GM12891 (cell line): ENCODE measurements around the gene KRTAP4-7. TPM values are rescaled to one million over a fixed set of nuclear protein-coding genes. Genes with fewer than 3 reads are reported as not detected.
"Not testable (repeated sequence)": the region's sequence is repeated elsewhere in the genome, so short reads cannot be mapped to it uniquely, and the experiment has no call there.

Experiments used
- DNase-seq: peaks from one replicate; pipeline ENCODE4 v3.0.0; 2011; ENCODE audit warnings: low spot score; ENCODE audit not compliant: insufficient read length
- FAIRE-seq: peaks from 2 replicates; lab custom pipeline; 2011; peaks lifted over from hg19 to GRCh38; lab: Jason Lieb, UNC
- PAX5 ChIP-seq: IDR thresholded peaks from 2 replicates; pipeline ENCODE4 v1.6.1; 2011; ENCODE audit warnings: low read length, moderate library complexity, mild to moderate bottlenecking; ENCODE audit not compliant: insufficient read depth, severe bottlenecking
- POLR2A ChIP-seq: IDR thresholded peaks from 2 replicates; pipeline ENCODE4 v1.6.1; 2011; ENCODE audit warnings: low read depth, low read length, control low read depth
- POLR2AphosphoS5 ChIP-seq: IDR thresholded peaks from 2 replicates; pipeline ENCODE4 v1.6.1; 2011; ENCODE audit warnings: low read depth, low read length, control low read depth
- POU2F2 ChIP-seq: IDR thresholded peaks from 2 replicates; pipeline ENCODE4 v1.6.1; 2011; ENCODE audit warnings: low read depth, mild to moderate bottlenecking, control low read depth, low read length, moderate library complexity
- SPI1 ChIP-seq: IDR thresholded peaks from 2 replicates; pipeline ENCODE4 v1.6.1; 2011; ENCODE audit warnings: low read depth, low read length, control low read depth
- TAF1 ChIP-seq: IDR thresholded peaks from 2 replicates; pipeline ENCODE4 v1.6.1; 2011; ENCODE audit warnings: low read depth, low read length, control low read depth
- polyA plus RNA-seq: library from polyadenylated mRNA; unstranded; fragments of >200 nt; gene quantifications from one replicate; pipeline ENCODE4 v1.2.1, GENCODE V29; 2012; ENCODE audit warnings: low read depth, missing spikeins, inconsistent platforms; ENCODE audit not compliant: missing spikeins

KRTAP4-7 gene
- not detected for polyA plus RNA-seq

DNA sequence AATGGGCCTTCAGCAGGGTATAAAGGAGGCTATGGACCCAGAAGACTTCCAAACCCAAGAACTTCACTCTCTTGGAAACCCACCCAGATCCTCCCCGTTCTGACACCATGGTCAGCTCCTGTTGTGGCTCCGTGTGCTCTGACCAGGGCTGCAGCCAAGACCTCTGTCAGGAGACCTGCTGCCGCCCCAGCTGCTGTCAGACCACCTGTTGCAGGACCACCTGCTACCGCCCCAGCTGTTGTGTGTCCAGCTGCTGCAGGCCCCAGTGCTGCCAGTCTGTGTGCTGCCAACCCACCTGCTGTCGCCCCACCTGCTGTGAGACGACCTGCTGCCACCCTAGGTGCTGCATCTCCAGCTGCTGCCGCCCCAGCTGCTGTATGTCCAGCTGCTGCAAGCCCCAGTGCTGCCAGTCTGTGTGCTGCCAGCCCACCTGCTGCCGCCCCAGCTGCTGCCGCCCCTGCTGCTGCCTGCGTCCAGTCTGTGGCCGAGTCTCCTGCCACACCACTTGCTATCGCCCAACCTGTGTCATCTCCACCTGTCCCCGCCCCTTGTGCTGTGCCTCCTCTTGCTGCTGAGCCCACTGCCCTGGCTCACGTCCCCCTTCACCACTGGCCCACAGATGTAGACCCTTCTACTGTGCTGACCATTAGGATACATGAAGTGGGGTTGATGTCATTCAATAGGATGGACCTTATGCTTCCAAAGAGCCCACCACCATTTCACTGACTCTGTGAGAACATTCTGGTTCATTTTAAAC, at the start of gene KRTAP4-7:
Gene KRTAP4-7 (plus strand): TSS at position 51 of the 757 bp plus-strand sequence. CDS start 57 bp downstream, at position 108.
- not testable (repeated sequence) for DNase-seq, FAIRE-seq

DNA sequence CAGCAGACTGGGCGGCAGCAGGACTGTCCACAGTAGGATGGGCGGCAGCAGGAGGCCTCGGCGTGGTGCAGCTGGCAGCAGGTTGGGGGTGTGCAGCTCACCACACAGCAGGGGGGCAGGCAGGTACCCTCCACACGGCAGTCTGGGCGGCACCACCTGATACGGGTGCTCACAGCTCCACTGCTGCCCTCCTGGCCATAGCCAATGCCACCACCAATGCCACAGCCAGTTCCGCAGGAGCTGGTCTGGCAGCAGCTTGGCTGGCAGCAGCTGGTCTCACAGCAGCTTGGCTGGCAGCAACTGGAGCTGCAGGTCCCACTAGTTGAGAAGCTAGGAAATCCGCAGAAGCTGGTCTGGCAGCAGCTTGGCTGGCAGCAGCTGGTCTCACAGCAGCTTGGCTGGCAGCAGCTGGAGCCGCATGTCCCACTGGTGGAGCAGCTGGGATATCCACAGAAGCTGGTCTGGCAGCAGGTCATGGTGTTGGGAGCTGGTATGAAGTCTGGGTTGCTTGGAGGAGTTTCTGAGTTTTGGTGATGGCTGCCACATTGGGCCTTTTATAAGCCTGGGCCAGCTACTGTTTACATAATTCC, 49.5 kb upstream of the KRTAP4-7 start, which contains the start of gene KRTAP1-3:
Gene KRTAP1-3 (minus strand): TSS at position 529 of the 590 bp plus-strand sequence. CDS start 53 bp downstream, at position 476.
- not testable (repeated sequence) for DNase-seq, FAIRE-seq

DNA sequence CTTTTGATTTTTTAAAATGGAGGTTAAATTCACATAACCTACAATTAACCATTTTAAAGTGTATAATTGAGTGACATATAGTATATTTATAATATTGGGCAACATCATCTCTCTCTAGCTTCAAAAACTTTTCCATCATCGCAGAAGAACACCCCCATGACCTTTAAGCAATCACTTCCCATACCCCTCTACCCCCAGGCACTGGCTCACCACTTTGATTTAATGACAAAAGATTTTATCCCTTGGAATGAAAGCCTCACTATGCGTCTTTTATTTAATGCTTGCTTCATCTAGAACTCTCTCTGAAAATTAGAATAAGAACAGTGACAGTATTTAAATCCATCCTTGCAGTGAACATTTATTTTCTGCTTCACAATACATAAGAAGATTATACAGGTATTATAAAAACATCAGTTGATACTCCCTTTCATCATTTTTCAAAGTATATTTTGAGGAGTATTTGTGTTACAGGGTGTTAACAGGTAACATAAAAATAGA, 46.0 kb upstream of the KRTAP4-7 start:
- TF ChIP-seq PAX5 (no peak), SPI1 (no peak), POLR2AphosphoS5 (no peak), TAF1 (no peak), POLR2A (no peak), POU2F2 (no peak)
- no peak for FAIRE-seq
- no peak for DNase-seq

DNA sequence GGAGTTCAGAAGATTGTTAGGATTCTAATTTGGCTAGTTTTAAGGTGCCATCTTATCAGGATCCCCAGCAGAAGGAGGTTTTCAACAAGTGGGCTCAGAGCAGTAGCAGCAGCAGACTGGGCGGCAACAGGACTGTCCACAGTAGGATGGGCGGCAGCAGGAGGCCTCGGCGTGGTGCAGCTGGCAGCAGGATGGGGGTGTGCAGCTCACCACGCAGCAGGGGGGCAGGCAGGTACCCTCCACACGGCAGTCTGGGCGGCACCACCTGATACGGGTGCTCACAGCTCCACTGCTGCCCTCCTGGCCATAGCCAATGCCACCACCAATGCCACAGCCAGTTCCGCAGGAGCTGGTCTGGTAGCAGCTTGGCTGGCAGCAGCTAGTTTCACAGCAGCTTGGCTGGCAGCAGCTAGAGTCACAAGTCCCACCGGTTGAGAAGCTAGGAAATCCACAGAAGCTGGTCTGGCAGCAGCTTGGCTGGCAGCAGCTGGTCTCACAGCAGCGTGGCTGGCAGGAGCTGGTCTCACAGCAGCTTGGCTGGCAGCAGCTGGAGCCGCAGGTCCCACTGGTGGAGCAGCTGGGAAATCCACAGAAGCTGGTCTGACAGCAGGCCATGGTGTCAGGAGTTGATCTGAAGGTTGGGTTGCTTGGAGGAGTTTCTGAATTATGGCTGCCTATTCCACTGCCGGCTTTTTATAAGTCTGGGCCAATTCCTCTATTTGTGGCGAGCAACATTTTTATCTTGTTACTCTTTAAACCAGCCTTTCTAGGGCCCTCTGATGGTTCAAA, 43.0 kb upstream of the KRTAP4-7 start, which contains the start of gene KRTAP1-1:
Gene KRTAP1-1 (minus strand): TSS at position 668 of the 789 bp plus-strand sequence. CDS start 53 bp downstream, at position 615.
- not testable (repeated sequence) for FAIRE-seq, DNase-seq

DNA sequence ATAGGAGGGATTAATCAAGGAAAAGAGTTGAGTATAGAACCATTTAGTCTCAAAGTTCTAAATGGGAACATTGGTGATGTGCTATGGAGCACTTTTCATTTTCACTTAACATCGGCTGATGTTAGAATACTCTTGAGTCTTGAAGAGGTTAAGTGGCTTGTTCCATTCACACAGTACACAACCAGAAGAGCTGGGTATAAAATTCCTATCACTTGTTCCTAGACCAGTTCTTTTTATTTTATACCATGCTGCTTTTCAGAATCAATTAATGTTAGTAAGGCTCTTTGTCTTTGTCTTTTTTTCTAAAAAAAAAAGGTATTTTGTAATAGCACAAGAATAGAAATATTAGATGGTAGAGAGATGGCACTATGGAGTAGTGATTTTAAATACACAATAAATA, 41.0 kb upstream of the KRTAP4-7 start:
- DNase-seq (no peak), FAIRE-seq (no peak)
- TF ChIP-seq PAX5 (no peak), TAF1 (no peak)

DNA sequence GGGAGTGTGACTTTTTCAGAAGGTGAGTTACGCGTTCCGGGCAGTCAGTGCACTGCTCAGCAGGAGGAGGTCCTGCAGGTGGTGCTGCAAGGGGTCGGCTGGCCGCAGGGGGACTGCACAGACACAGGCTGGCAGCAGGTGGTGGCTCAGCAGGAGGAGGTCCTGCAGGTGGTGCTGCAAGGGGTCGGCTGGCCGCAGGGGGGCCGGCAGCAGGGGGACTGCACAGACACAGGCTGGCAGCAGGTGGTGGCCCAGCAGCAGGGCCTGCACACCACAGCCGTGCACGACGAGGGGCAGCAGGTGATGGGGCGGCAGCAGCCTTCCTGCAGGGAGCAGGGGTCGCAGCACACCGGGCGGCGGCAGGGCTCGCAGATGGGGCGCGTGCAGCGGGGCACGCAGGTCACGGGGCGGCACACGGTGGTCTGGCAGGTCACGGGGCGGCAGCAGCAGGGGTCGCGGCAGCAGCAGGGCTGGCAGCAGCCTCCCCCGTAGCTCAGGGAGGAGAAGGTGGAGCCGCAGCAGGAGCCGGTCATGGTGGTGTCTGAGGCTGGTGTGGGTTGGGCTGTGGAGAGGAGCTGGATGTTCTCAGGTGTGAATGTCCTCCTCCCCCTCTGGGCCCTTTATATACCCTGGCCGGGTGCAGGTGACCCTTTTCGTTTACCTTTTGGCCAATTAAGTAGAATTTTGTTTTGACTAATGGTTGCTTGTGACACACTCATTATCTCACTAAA, 37.0 kb upstream of the KRTAP4-7 start, which contains the start of gene KRTAP2-1:
Gene KRTAP2-1 (minus strand): TSS at position 582 of the 731 bp plus-strand sequence. CDS start 49 bp downstream, at position 533.
- not testable (repeated sequence) for FAIRE-seq, DNase-seq

DNA sequence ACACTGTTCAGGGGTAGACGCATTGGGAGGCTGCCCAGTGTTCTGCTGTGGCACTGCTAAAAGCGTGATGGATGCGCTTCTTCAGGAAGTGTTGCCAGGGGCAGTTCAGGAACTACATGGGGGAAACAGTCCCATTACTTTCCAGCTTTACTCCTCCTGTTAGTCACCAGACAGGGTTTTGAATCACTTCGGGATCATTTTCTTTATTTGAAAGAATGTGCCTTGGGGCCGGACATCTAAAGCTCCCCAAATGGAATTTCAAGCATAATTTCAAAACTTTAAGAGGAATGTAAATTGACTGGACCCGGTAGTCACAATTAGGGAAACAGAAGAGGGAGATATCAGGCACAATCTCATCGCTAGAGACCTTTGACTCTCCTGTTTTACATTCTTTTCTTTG, 35.5 kb upstream of the KRTAP4-7 start:
- FAIRE-seq (no peak), DNase-seq (no peak)
- TF ChIP-seq TAF1 (no peak), POLR2AphosphoS5 (no peak), POU2F2 (no peak), POLR2A (no peak), SPI1 (no peak), PAX5 (no peak)

DNA sequence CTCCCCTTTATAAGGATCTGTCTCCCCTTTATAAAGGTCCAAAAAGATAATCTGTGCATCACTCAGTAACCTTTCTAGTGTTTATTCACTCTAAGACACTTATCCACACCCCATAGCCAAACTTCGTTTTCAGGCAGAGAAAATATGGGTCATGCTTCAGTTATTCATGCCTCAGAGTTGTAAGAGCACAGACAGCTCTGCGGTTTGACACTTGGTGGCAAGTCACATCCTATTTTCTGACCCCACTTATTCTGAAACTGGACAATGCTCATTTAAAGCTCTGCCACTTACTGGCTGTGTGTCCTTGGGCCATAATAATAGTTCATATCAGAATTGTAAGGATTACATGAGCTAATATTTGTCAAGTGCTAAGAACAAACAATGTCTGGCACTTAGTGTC, 34.8 kb upstream of the KRTAP4-7 start:
- no peak for TF ChIP-seq POLR2AphosphoS5
- no peak for TF ChIP-seq PAX5
- no peak for TF ChIP-seq TAF1
- TF ChIP-seq SPI1, result no peak
- no peak for TF ChIP-seq POU2F2
- TF ChIP-seq POLR2A, result no peak
- DNase-seq, result no peak
- no peak for FAIRE-seq

DNA sequence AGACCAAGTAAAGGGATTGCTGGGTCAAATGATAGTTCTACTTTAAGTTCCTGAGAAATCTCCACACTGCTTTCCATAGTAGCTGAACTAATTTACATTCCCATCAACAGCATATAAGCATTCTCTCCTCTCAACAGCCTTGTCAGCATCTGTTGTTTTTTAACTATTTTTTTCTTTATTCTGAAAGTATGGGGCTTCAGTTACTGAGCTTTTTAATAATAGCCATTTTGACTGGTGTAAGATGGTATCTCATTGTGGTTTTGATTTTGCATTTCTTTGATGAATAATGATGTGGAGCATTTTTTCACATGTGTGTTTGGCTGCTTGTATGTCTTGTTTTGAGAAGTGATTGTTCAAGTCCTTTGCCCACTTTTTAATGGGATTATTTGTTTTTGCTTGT, 31.4 kb upstream of the KRTAP4-7 start:
- FAIRE-seq, result no peak
- TF ChIP-seq POLR2AphosphoS5, result no peak
- no peak for TF ChIP-seq TAF1
- TF ChIP-seq PAX5, result no peak
- TF ChIP-seq POLR2A, result no peak
- no peak for TF ChIP-seq SPI1
- no peak for TF ChIP-seq POU2F2
- no peak for DNase-seq
